Islet of Langerhans (tissue), 1 donor: ENCODE measurements around the gene SOD3.

Source experiments
- FAIRE-seq: peaks from one replicate; lab custom pipeline; 2011; peaks lifted over from hg19 to GRCh38; lab: Jason Lieb, UNC

The SOD3 gene

GRCh38 chr4:24805067-24805466, 9.7 kb downstream of the SOD3 start:
- peak; percentile 76 for FAIRE-seq

- FAIRE-seq = no peak
Measured at GRCh38 chr4:24805566-24805965, 10.2 kb downstream of the SOD3 start.

GRCh38 chr4:24806206-24806990, 11.0 kb downstream of the SOD3 start:
- FAIRE-seq = no peak

GRCh38 chr4:24807611-24808010, 12.2 kb downstream of the SOD3 start:
- no peak for FAIRE-seq

- FAIRE-seq = no peak
Measured at GRCh38 chr4:24808261-24808660, 12.9 kb downstream of the SOD3 start.

- FAIRE-seq = no peak
Measured at GRCh38 chr4:24808955-24809354, 13.6 kb downstream of the SOD3 start.

GRCh38 chr4:24809376-24809775, 14.0 kb downstream of the SOD3 start:
- no peak for FAIRE-seq

- FAIRE-seq = no peak
Measured at GRCh38 chr4:24809815-24810405, 14.5 kb downstream of the SOD3 start.

GRCh38 chr4:24810871-24811631, 15.7 kb downstream of the SOD3 start:
- no peak for FAIRE-seq

- FAIRE-seq = no peak
Measured at GRCh38 chr4:24813732-24814131, 18.4 kb downstream of the SOD3 start.

GRCh38 chr4:24816797-24817196, 21.4 kb downstream of the SOD3 start:
- FAIRE-seq = no peak

- no peak for FAIRE-seq
Measured at GRCh38 chr4:24820541-24820940, 25.2 kb downstream of the SOD3 start.

GRCh38 chr4:24824720-24825119, 29.3 kb downstream of the SOD3 start:
- no peak for FAIRE-seq

- no peak for FAIRE-seq
Measured at GRCh38 chr4:24831637-24832036, 36.3 kb downstream of the SOD3 start.

- FAIRE-seq = no peak
Measured at GRCh38 chr4:24835696-24836095, 40.3 kb downstream of the SOD3 start.

- no peak for FAIRE-seq
Measured at GRCh38 chr4:24836661-24837242, 41.4 kb downstream of the SOD3 start.

GRCh38 chr4:24837336-24837735, 42.0 kb downstream of the SOD3 start:
- FAIRE-seq = no peak

GRCh38 chr4:24837781-24838180, 42.4 kb downstream of the SOD3 start:
- no peak for FAIRE-seq

GRCh38 chr4:24840362-24840761, 45.0 kb downstream of the SOD3 start:
- peak; percentile 36 for FAIRE-seq

- FAIRE-seq = no peak
Measured at GRCh38 chr4:24840826-24841543, 45.6 kb downstream of the SOD3 start.

GRCh38 chr4:24842356-24842755, 47.0 kb downstream of the SOD3 start:
- no peak for FAIRE-seq

- no peak for FAIRE-seq
Measured at GRCh38 chr4:24843096-24843495, 47.7 kb downstream of the SOD3 start.
